Prostate gland (tissue), 2 donors: ENCODE measurements around the gene TMEM79. TPM values are rescaled to one million over a fixed set of nuclear protein-coding genes. Genes with fewer than 3 reads are reported as not detected.

Experiments
- DNase-seq: peaks from one replicate; pipeline ENCODE4 v3.0.0-alpha.2; 2019; ENCODE audit warnings: low spot score
- H3K27ac ChIP-seq, 2 donors: fragments of 200-600 bp; sonication (generic); 2 replicates each; pipeline ENCODE4 v1.5.1; 2017 to 2019
- H3K27me3 ChIP-seq: fragments of 200-600 bp; sonication (generic); replicated peaks from 2 replicates; pipeline ENCODE4 v1.5.1; 2019; ENCODE audit not compliant: insufficient read depth
- H3K36me3 ChIP-seq, 2 donors: fragments of 200-600 bp; sonication (generic); 1 replicate in 1 of 2; 2 replicates in 1 of 2; pipeline versions ENCODE4 v1.5.1 to v1.8.1; 2017 to 2019
- H3K4me1 ChIP-seq: fragments of 200-600 bp; sonication (generic); replicated peaks from 2 replicates; pipeline ENCODE4 v1.5.1; 2019
- H3K4me3 ChIP-seq, 2 donors: fragments of 200-600 bp; sonication (generic); 2 replicates each; pipeline ENCODE4 v1.5.1; 2017 to 2019
- H3K9me3 ChIP-seq: fragments of 200-600 bp; sonication (generic); 2 replicates; pipeline ENCODE4 v1.5.1; 2017
- CTCF ChIP-seq, 4 experiments: fragments of 200-600 bp in 2 of 4; fragments of 450-650 bp in 2 of 4; sonication (generic) in 2 of 4; IDR thresholded peaks; 1 replicate in 3 of 4; 2 replicates in 1 of 4; pipeline ENCODE4 v1.5.1; 2016 to 2019; ENCODE audit warnings: antibody characterized with exemption in 4 of 4, mild to moderate bottlenecking in 2 of 4, moderate library complexity in 2 of 4
- POLR2A ChIP-seq: fragments of 450-650 bp; IDR thresholded peaks from one replicate; pipeline ENCODE4 v1.6.1; 2016; ENCODE audit warnings: antibody characterized with exemption, mild to moderate bottlenecking
- POLR2AphosphoS5 ChIP-seq: sonication (generic); formaldehyde crosslinking; IDR thresholded peaks from one replicate; pipeline ENCODE4 v1.6.1; 2017; ENCODE audit warnings: antibody characterized with exemption
- WGBS: methylation state at CpG from one replicate; pipeline ENCODE4 v1.1.5; 2018; 5-methylcytosine and 5-hydroxymethylcytosine counted together
- intact Hi-C: fragments of 100-400 bp; cut with DNase I; formaldehyde crosslinking; loops from one replicate; pipeline ENCODE4 v1.14.2; 2022
- total RNA-seq, 2 donors: library from RNA; depleted of rRNA; stranded (reverse); fragments of >200 nt; gene quantifications; one replicate each; pipeline ENCODE4 v1.1.0, GENCODE V29; 2016

TMEM79 gene
- total RNA-seq, 2 donors from 2014 or later, result 20.7 to 34.3 TPM

GRCh38 chr1:156289857-156290256 lies 5.7 kb downstream of the TMEM79 start:
- no peak for DNase-seq
- Histone ChIP-seq H3K27ac (peak overlapping the region in 1 of 2 donors; percentile 93), H3K36me3 (no peaks in the 10 kb centered on the region), H3K27me3 (no peaks in the 10 kb centered on the region), H3K9me3 (no peaks in the 10 kb centered on the region), H3K4me3 (peak overlapping the region in 1 of 2 donors; percentile 40), H3K4me1 (peaks cover 11% of the 10 kb centered on the region)
- TF ChIP-seq POLR2A (no peak), POLR2AphosphoS5 (peak; percentile 62)
- intact Hi-C loops, result no loop called here

GRCh38 chr1:156291226-156292061 lies 7.3 kb downstream of the TMEM79 start:
- Histone ChIP-seq H3K27ac (peak overlapping the region; percentile 81 to 93), H3K36me3 (no peaks in the 10 kb centered on the region), H3K9me3 (no peaks in the 10 kb centered on the region), H3K27me3 (no peaks in the 10 kb centered on the region), H3K4me1 (peaks cover 12% of the 10 kb centered on the region), H3K4me3 (peak overlapping the region; percentile 16 to 40)
- peak; percentile 79 for DNase-seq
- WGBS, result 21% methylated on average over 37 of the region's 37 CpGs
- TF ChIP-seq POLR2AphosphoS5 (peak; percentile 78), POLR2A (peak; percentile 31), CTCF (IDR thresholded peaks at IDR 0.05) (no peak)
- intact Hi-C loops, result no loop called here

- Histone ChIP-seq H3K36me3 (no peaks in the 10 kb centered on the region), H3K27ac (peak overlapping the region; percentile 81 to 93), H3K9me3 (no peaks in the 10 kb centered on the region), H3K4me3 (no peak overlapping the region), H3K27me3 (no peaks in the 10 kb centered on the region), H3K4me1 (peaks cover 12% of the 10 kb centered on the region)
- intact Hi-C loops, result no loop called here
- 85% methylated on average over 8 of the region's 8 CpGs for WGBS
- no peak for TF ChIP-seq POLR2AphosphoS5
- no peak for TF ChIP-seq CTCF (IDR thresholded peaks at IDR 0.05)
- TF ChIP-seq POLR2A, result no peak
- no peak for DNase-seq
These were observed 8.9 kb downstream of the TMEM79 start for GRCh38 chr1:156293098-156293434.

- no peaks in the 10 kb centered on the region for H3K9me3 ChIP-seq
- peaks cover 12% of the 10 kb centered on the region for H3K4me1 ChIP-seq
- H3K27me3 ChIP-seq, result no peaks in the 10 kb centered on the region
- intact Hi-C loops, result no loop called here
- peak overlapping the region; percentile 81 to 93 for H3K27ac ChIP-seq
- WGBS, result 92% methylated on average over 9 of the region's 9 CpGs
- no peak for DNase-seq
- TF ChIP-seq POLR2A, result no peak
- TF ChIP-seq POLR2AphosphoS5, result no peak
- no peak for TF ChIP-seq CTCF (IDR thresholded peaks at IDR 0.05)
- H3K4me3 ChIP-seq, result peak overlapping the region in 1 of 2 donors; percentile 96
- H3K36me3 ChIP-seq, result no peaks in the 10 kb centered on the region
These were observed 9.8 kb downstream of the TMEM79 start for GRCh38 chr1:156293895-156294294.

- intact Hi-C loops, result no loop called here
- peaks cover 12% of the 10 kb centered on the region for H3K4me1 ChIP-seq
- WGBS, result 1% methylated on average over 17 of the region's 17 CpGs
- peak; percentile 90 for TF ChIP-seq POLR2AphosphoS5
- TF ChIP-seq CTCF (IDR thresholded peaks at IDR 0.05), result no peak
- peak; percentile 49 for TF ChIP-seq POLR2A
- no peaks in the 10 kb centered on the region for H3K9me3 ChIP-seq
- H3K36me3 ChIP-seq, result no peaks in the 10 kb centered on the region
- peak within 1 kb of the TSS; percentile 61 to 96 for H3K4me3 ChIP-seq
- H3K27me3 ChIP-seq, result no peaks in the 10 kb centered on the region
- H3K27ac ChIP-seq, result peak within 1 kb of the TSS; percentile 79 to 93
- DNase-seq, result peak; percentile 77
These were observed 11.3 kb downstream of the TMEM79 start, which contains the start of gene GLMP for GRCh38 chr1:156295391-156295947. Gene GLMP (minus strand): TSS chr1:156295679. CDS start chr1:156295645, 34 bp downstream.
